GM12878 (cell line): ENCODE results near the gene FBXW7. TPM values are rescaled to one million over a fixed set of nuclear protein-coding genes. Genes with fewer than 3 reads are reported as not detected.

Experiments used
- ATAC-seq: fragments of 200-7000 bp; cut with Tn5 transposase; 3 replicates; pipeline ENCODE4 v1.9.1; 2020; ENCODE audit warnings: mild to moderate bottlenecking, moderate library complexity
- BruUV-seq: library from RNA; stranded (reverse); fragments of 400-500 nt; replicated peaks from 2 replicates; lab custom pipeline; 2021; lab: Mats Ljungman, UMichigan
- CTCF ChIA-PET: fragments of 300-600 bp; sonication (Branson Sonifier 250); formaldehyde crosslinking; extraction: SDS; loops from one replicate; lab custom pipeline; 2021; ENCODE audit warnings: inconsistent platforms; lab: Yijun Ruan, JAX
- POLR2A ChIA-PET: fragments of 350-600 bp; formaldehyde crosslinking; extraction: SDS; loops from one replicate; lab custom pipeline; 2021; ENCODE audit warnings: inconsistent platforms; lab: Charles Lee
- RAD21 ChIA-PET: fragments of 300-600 bp; sonication (Branson Sonifier 250); formaldehyde crosslinking; loops from one replicate; lab custom pipeline; 2023; ENCODE audit warnings: antibody characterized with exemption; ENCODE audit not compliant: unreplicated experiment; lab: Charles Lee
- SMC1A ChIA-PET: fragments of 300-600 bp; sonication (Branson Sonifier 250); formaldehyde crosslinking; loops from one replicate; lab custom pipeline; 2023; ENCODE audit not compliant: unreplicated experiment, uncharacterized antibody; lab: Charles Lee
- DNase-seq: peaks from one replicate; pipeline ENCODE4 v3.0.0-alpha.2; 2011; ENCODE audit warnings: low read depth, low spot score
- FAIRE-seq: peaks from 3 replicates; lab custom pipeline; 2011; peaks lifted over from hg19 to GRCh38; lab: Jason Lieb, UNC
- H2AFZ ChIP-seq: 2 replicates; pipeline ENCODE4 v1.6.0; 2011; ENCODE audit warnings: low read depth, low read length, control low read depth; ENCODE audit not compliant: control insufficient read depth
- H3K27ac ChIP-seq: 2 replicates; pipeline ENCODE4 v1.5.1; 2011; ENCODE audit warnings: control low read depth; ENCODE audit not compliant: control insufficient read depth, insufficient read depth
- H3K27me3 ChIP-seq, 2 experiments: replicated peaks in 1 of 2; 2 replicates each; pipeline versions ENCODE4 v1.6.0 to v1.6.1; 2011; ENCODE audit warnings: low read length in 1 of 2; ENCODE audit not compliant: control insufficient read depth in 2 of 2, insufficient read depth in 2 of 2
- H3K36me3 ChIP-seq, 2 experiments: 2 replicates each; pipeline ENCODE4 v1.5.1; 2011; ENCODE audit warnings: low read length in 1 of 2; ENCODE audit not compliant: control insufficient read depth in 2 of 2, insufficient read depth in 2 of 2
- H3K4me1 ChIP-seq: 2 replicates; pipeline ENCODE4 v1.6.1; 2011; ENCODE audit warnings: mild to moderate bottlenecking, low read length, moderate library complexity, mixed read lengths; ENCODE audit not compliant: control insufficient read depth, insufficient read depth
- H3K4me2 ChIP-seq: 2 replicates; pipeline ENCODE4 v1.6.0; 2011; ENCODE audit warnings: control low read depth; ENCODE audit not compliant: control insufficient read depth, insufficient read depth
- H3K4me3 ChIP-seq: fragments of 200-600 bp; sonication (generic); 2 replicates; pipeline ENCODE4 v1.5.1; 2016
- H3K79me2 ChIP-seq: 2 replicates; pipeline ENCODE4 v1.6.0; 2011; ENCODE audit warnings: low read length; ENCODE audit not compliant: control insufficient read depth, insufficient read depth
- H3K9ac ChIP-seq: 2 replicates; pipeline ENCODE4 v1.8.0; 2011; ENCODE audit warnings: low read length, control low read depth, mixed read lengths; ENCODE audit not compliant: control insufficient read depth, insufficient read depth
- H3K9me3 ChIP-seq: replicated peaks from 3 replicates; pipeline ENCODE4 v1.5.1; 2011; ENCODE audit warnings: mild to moderate bottlenecking, low read length; ENCODE audit not compliant: control insufficient read depth, insufficient read depth
- H4K20me1 ChIP-seq: 2 replicates; pipeline ENCODE4 v1.6.0; 2011; ENCODE audit not compliant: control insufficient read depth, insufficient read depth
- BMI1 ChIP-seq: fragments of 450-650 bp; IDR thresholded peaks from 2 replicates; pipeline ENCODE4 v1.6.1; 2016; ENCODE audit warnings: mild to moderate bottlenecking, moderate library complexity, borderline replicate concordance
- CREM ChIP-seq: IDR thresholded peaks from 2 replicates; pipeline ENCODE4 v1.6.1; 2014; ENCODE audit warnings: antibody characterized with exemption, low read depth
- CTCF ChIP-seq, 3 experiments: IDR thresholded peaks in 2 of 3; conservative IDR thresholded peaks in 1 of 3; 2 replicates each; pipeline ENCODE4 v1.5.1; 2011; ENCODE audit warnings: low read depth in 3 of 3, low read length in 3 of 3, mild to moderate bottlenecking in 3 of 3, control low read depth in 2 of 3, moderate library complexity in 2 of 3, inconsistent platforms in 1 of 3, mixed read lengths in 1 of 3; ENCODE audit not compliant: control insufficient read depth in 2 of 3, insufficient read depth in 1 of 3; ENCODE audit errors: extremely low read depth in 1 of 3
- RAD21 ChIP-seq: IDR thresholded peaks from 2 replicates; pipeline ENCODE4 v1.6.1; 2011; ENCODE audit warnings: mild to moderate bottlenecking, low read depth, low read length, moderate library complexity; ENCODE audit not compliant: insufficient read depth
- SMC3 ChIP-seq: IDR thresholded peaks from 2 replicates; pipeline ENCODE4 v1.6.1; 2011; ENCODE audit warnings: low read length, improper control_type of control experiment, borderline replicate concordance
- ZZZ3 ChIP-seq: IDR thresholded peaks from 2 replicates; pipeline ENCODE4 v1.6.1; 2011; ENCODE audit warnings: low read depth; ENCODE audit not compliant: control insufficient read depth, insufficient read length
- WGBS: methylation state at CpG from one replicate; pipeline ENCODE4 v1.1.6; 2016; ENCODE audit warnings: low lambda C conversion rate; ENCODE audit not compliant: insufficient replicate concordance, insufficient coverage; ENCODE audit errors: missing lambda C conversion rate; 5-methylcytosine and 5-hydroxymethylcytosine counted together
- in situ Hi-C: fragments of 300-500 bp; cut with MboI; formaldehyde crosslinking; loops from 9 replicates; pipeline ENCODE4 v1.14.3; 2018; ENCODE audit warnings: mixed read lengths
- intact Hi-C: fragments of 100-400 bp; cut with micrococcal nuclease; formaldehyde crosslinking; loops from one replicate; pipeline ENCODE4 v1.14.2; 2022; ENCODE audit not compliant: unreplicated experiment
- polyA plus RNA-seq, 11 experiments: library from polyadenylated mRNA; depleted of rRNA in 4 of 11; unstranded in 6 of 11; stranded (reverse) in 5 of 11; fragments of >200 nt; fragmentation: Nextera tagmentation in 4 of 11; fragmentation: Illumina TruSeq in 1 of 11; extraction: Ambion mirVana in 4 of 11; extraction: Trizol in 1 of 11; gene quantifications; 1 replicate in 1 of 11; 2 replicates in 10 of 11; pipeline versions ENCODE4 v1.2.1 to v1.2.3, GENCODE V29; 2011 to 2016; ENCODE audit warnings: inconsistent platforms in 2 of 11, missing spikeins in 2 of 11, low read depth in 1 of 11
- total RNA-seq, 4 experiments: library from RNA; depleted of rRNA in 3 of 4; stranded (reverse); fragments of >200 nt in 3 of 4; fragmentation: Illumina TruSeq in 1 of 4; extraction: Trizol in 1 of 4; gene quantifications; 2 replicates each; pipeline versions ENCODE4 v1.2.1 to v1.2.3, GENCODE V29; 2013 to 2021

The FBXW7 gene
- total and polyA plus RNA-seq, 10 of the 15 experiments (the other 5 are each of a cell fraction or from before 2014, with no cell fraction given), result 35.8 to 118 (median 47.2) TPM

DNA sequence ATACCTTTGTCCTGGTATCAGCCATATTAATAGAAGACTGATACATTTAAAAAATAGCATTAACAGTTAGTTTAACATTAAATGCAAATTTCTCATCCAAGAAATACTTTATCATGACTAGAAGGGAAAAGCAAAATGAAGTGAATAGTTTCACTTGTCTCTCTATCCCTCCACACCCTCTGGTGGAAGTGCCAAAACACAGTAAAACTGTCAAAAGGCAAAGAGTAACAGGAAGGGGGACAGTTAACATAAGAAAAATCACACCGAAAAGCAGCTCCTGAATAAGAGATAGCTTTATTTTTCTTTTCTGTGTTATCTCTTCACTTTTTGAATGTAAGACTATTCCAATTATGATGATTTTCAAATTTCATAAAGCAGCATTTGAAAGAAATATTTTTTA is 187.2 kb downstream of the FBXW7 start:
- peak; percentile 46 for ATAC-seq
- CTCF ChIA-PET, result interaction anchor here (0.7 to 2.5 kb wide), 20 partner anchors 9 to 647 kb away, joined by 3 to 15 read pairs (median 4); partner anchors contain the start of gene GATB
- FAIRE-seq, result no peak
- intact Hi-C loops, result loop anchor here (1.0 to 5.0 kb wide), 2 partner anchors 44 to 301 kb away; no protein-coding TSS in a partner anchor
- POLR2A ChIA-PET, result interaction anchor here (1.2 kb wide), 1 partner anchor 17 kb away, joined by 4 read pairs; no protein-coding TSS in a partner anchor
- no peak overlapping the region for H3K9ac ChIP-seq
- H3K4me3 ChIP-seq, result no peak overlapping the region; the same call in 1 of the 2 replicates
- SMC1A ChIA-PET, result interaction anchor here (0.7 to 2.4 kb wide), 20 partner anchors 9 to 461 kb away, joined by 3 to 12 read pairs (median 4); no protein-coding TSS in a partner anchor
- no peaks in the 10 kb centered on the region for H4K20me1 ChIP-seq
- H3K79me2 ChIP-seq, result peaks cover 33% of the 10 kb centered on the region
- DNase-seq, result no peak
- WGBS, result 97% methylated on average over 1 of the region's 1 CpG
- H3K36me3 ChIP-seq, result peaks cover 0 to 16% of the 10 kb centered on the region in 2 experiments; a peak in 2 of 4 replicates
- no peak overlapping the region for H3K27ac ChIP-seq
- TF ChIP-seq BMI1, result no peak
- TF ChIP-seq ZZZ3, result no peak
- no peak for TF ChIP-seq CREM
- peak; percentile 54 for TF ChIP-seq RAD21
- TF ChIP-seq SMC3, result peak; percentile 38; the same call in 1 of the 2 replicates
- peak in 2 of 3 experiments; percentile 21 to 55; a peak in 4 of 6 replicates for TF ChIP-seq CTCF (IDR thresholded peaks at IDR 0.05 in 2 of 3, conservative IDR thresholded peaks at IDR 0.05 in 1 of 3; ENCODE audit: control insufficient read depth in 2 of 3, extremely low read depth in 1 of 3, insufficient read depth in 1 of 3, low read depth in 3 of 3, low read length in 3 of 3)
- RAD21 ChIA-PET, result interaction anchor here (0.6 to 2.3 kb wide), 15 partner anchors 12 to 874 kb away, joined by 3 to 20 read pairs (median 3); no protein-coding TSS in a partner anchor
- H3K27me3 ChIP-seq, result no peaks in the 10 kb centered on the region
- no peak overlapping the region for H2AFZ ChIP-seq
- no peaks in the 10 kb centered on the region for H3K9me3 ChIP-seq
- H3K4me2 ChIP-seq, result no peak overlapping the region
- no peaks in the 10 kb centered on the region; the same call in 1 of the 2 replicates for H3K4me1 ChIP-seq
- no TSS peak for BruUV-seq
- in situ Hi-C loops, result no loop called here
